Omental fat pad (tissue), 4 donors: Measurements from ENCODE around the gene HSD3B2. TPM values are rescaled to one million over a fixed set of nuclear protein-coding genes. Genes with fewer than 3 reads are reported as not detected.

ENCODE experiments used
- ATAC-seq: fragments of 150-250 bp; one replicate; pipeline ENCODE4 v1.9.1; 2016; ENCODE audit warnings: mild to moderate bottlenecking, moderate library complexity; ENCODE audit not compliant: low FRiP score
- DNase-seq: peaks from one replicate; pipeline ENCODE4 v3.0.0-alpha.2; 2019; ENCODE audit warnings: low spot score
- CTCF ChIP-seq, 3 donors: fragments of 450-650 bp; IDR thresholded peaks; one replicate each; pipeline ENCODE4 v1.5.1; 2016 to 2017; ENCODE audit warnings: antibody characterized with exemption in 3 of 3, mild to moderate bottlenecking in 3 of 3, moderate library complexity in 2 of 3
- total RNA-seq, 4 donors: library from RNA; depleted of rRNA; stranded (reverse); fragments of >200 nt; gene quantifications; one replicate each; pipeline ENCODE4 v1.1.0, GENCODE V29; 2016

HSD3B2 gene
- total RNA-seq, 4 donors from 2014 or later = 0.63 TPM; not detected in 3

GRCh38 chr1:119449971-119450370 lies 35.0 kb downstream of the HSD3B2 start:
- no peak for TF ChIP-seq CTCF (IDR thresholded peaks at IDR 0.05)
- DNase-seq = no peak
- no peak for ATAC-seq

DNA sequence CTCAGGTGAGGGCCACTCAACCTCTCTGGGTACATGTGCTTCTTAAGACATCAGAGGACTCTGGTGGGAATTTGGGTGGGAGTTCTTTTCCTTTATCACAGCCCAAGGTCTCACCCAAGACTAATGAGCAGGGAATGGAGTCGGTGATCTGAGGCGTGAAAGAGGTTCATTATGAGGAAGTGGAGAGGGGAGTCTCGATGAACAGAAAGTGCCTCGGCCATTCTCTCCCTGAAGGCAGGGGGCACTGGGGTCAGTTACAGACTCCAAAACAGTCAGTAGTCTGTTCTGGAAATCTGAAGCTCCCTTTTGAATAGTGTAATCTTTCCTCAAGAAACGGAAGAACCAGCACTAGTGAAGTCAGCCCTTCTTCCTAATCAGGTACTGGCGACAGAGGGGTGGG lies 36.2 kb downstream of the HSD3B2 start:
- ATAC-seq (no peak), DNase-seq (no peak)
- TF ChIP-seq CTCF (IDR thresholded peaks at IDR 0.05) = no peak

DNA sequence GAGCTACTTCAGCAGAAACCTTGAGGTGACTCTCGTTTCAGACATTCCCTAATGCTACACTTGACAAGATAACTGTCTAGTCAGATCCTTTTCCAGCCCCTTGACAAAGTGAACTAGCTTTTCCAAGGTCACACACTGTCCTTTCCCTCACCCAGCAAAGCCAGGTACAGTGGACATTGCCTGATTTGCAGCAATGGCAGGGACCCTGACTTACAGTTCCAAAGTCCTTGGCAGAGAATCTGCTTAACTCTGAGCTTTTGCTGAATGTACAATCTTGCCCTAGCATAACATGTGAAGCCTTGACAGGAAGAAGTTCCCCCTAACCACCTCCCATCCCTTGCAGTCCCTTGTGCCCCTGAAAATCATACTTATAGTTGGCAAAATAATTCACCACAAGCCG lies 37.1 kb downstream of the HSD3B2 start:
- TF ChIP-seq CTCF (IDR thresholded peaks at IDR 0.05) = no peak
- ATAC-seq = no peak

GRCh38 chr1:119453021-119453420 lies 38.1 kb downstream of the HSD3B2 start:
- no peak for ATAC-seq
- DNase-seq = no peak
- no peak for TF ChIP-seq CTCF (IDR thresholded peaks at IDR 0.05)

More for the DNA sequence above, 37.1 kb downstream of the HSD3B2 start:
- DNase-seq = no peak

GRCh38 chr1:119462964-119463363 lies 48.0 kb downstream of the HSD3B2 start:
- TF ChIP-seq CTCF (IDR thresholded peaks at IDR 0.05) = no peak
- no peak for ATAC-seq
- DNase-seq = no peak

GRCh38 chr1:119463569-119463968 lies 48.6 kb downstream of the HSD3B2 start:
- no peak for TF ChIP-seq CTCF (IDR thresholded peaks at IDR 0.05)
- DNase-seq (no peak), ATAC-seq (no peak)

- no peak for TF ChIP-seq CTCF (IDR thresholded peaks at IDR 0.05)
- DNase-seq = no peak
- no peak for ATAC-seq
Measured at GRCh38 chr1:119466445-119466844, 51.5 kb downstream of the HSD3B2 start.
